Transverse colon (tissue), 4 donors: Measurements from ENCODE around the gene PRUNE1. TPM values are rescaled to one million over a fixed set of nuclear protein-coding genes. Genes with fewer than 3 reads are reported as not detected.

ENCODE experiments used
- DNase-seq: peaks from one replicate; pipeline ENCODE4 v3.0.0-alpha.2; 2019
- H3K27ac ChIP-seq, 4 donors: fragments of 200-600 bp; sonication (generic); 2 replicates each; pipeline ENCODE4 v1.5.1; 2016 to 2018; ENCODE audit warnings: inconsistent platforms in 4 of 4
- H3K27me3 ChIP-seq: fragments of 200-600 bp; sonication (generic); 2 replicates; pipeline ENCODE4 v1.5.1; 2017; ENCODE audit warnings: inconsistent platforms
- H3K36me3 ChIP-seq, 4 donors: fragments of 200-600 bp; sonication (generic); 2 replicates each; pipeline ENCODE4 v1.5.1; 2017 to 2019; ENCODE audit warnings: inconsistent platforms in 4 of 4
- H3K4me1 ChIP-seq, 4 donors: fragments of 200-600 bp; sonication (generic); 2 replicates each; pipeline ENCODE4 v1.5.1; 2017 to 2020; ENCODE audit warnings: inconsistent platforms in 4 of 4
- H3K4me3 ChIP-seq, 4 donors: fragments of 200-600 bp; sonication (generic); 1 replicate in 1 of 4; 2 replicates in 3 of 4; pipeline versions ENCODE4 v1.5.1 to v1.6.1; 2017 to 2019; ENCODE audit warnings: inconsistent platforms in 4 of 4
- H3K9me3 ChIP-seq, 2 donors: fragments of 200-600 bp; sonication (generic); 2 replicates each; pipeline ENCODE4 v1.5.1; 2017 to 2019; ENCODE audit warnings: inconsistent platforms in 2 of 2
- EP300 ChIP-seq: sonication (generic); formaldehyde crosslinking; IDR thresholded peaks from one replicate; pipeline ENCODE4 v1.6.1; 2017; ENCODE audit warnings: antibody characterized with exemption, low read depth
- POLR2A ChIP-seq: fragments of 450-650 bp; IDR thresholded peaks from one replicate; pipeline ENCODE4 v1.6.1; 2016; ENCODE audit warnings: antibody characterized with exemption, mild to moderate bottlenecking, moderate library complexity
- POLR2AphosphoS5 ChIP-seq, 3 donors: sonication (generic); formaldehyde crosslinking; IDR thresholded peaks; one replicate each; pipeline ENCODE4 v1.6.1; 2016; ENCODE audit warnings: antibody characterized with exemption in 3 of 3
- WGBS, 2 donors: methylation state at CpG; one replicate each; pipeline ENCODE4 v1.1.5; 2018; ENCODE audit warnings: low coverage in 1 of 2; 5-methylcytosine and 5-hydroxymethylcytosine counted together
- in situ Hi-C, 4 donors: fragments of 200-750 bp; cut with MboI; loops; one replicate each; pipeline versions ENCODE4 v1.15.0 to v1.15.1; 2017; ENCODE audit warnings: low sequenced_read_pairs in 3 of 4, low pct_ligation_motif_present in 1 of 4, low pct_unique_long_range_greater_than_20kb in 1 of 4
- intact Hi-C: fragments of 100-400 bp; cut with DNase I; formaldehyde crosslinking; loops from one replicate; pipeline ENCODE4 v1.15.1; 2023; ENCODE audit warnings: low total_unique reads
- total RNA-seq, 4 donors: library from RNA; depleted of rRNA; stranded (reverse); fragments of >200 nt; gene quantifications; one replicate each; pipeline ENCODE4 v1.1.0, GENCODE V29; 2016
- TF ChIP-seq, protein P1 (sequence below), 5 experiments: fragments of 200-600 bp in 3 of 5; fragments of 450-650 bp in 2 of 5; sonication (generic) in 3 of 5; IDR thresholded peaks; 1 replicate in 2 of 5; 2 replicates in 3 of 5; pipeline ENCODE4 v1.5.1; 2016 to 2017; ENCODE audit warnings: antibody characterized with exemption in 5 of 5, inconsistent platforms in 3 of 5, mild to moderate bottlenecking in 2 of 5, moderate library complexity in 1 of 5

Gene PRUNE1
- total RNA-seq, 4 donors from 2014 or later: 9.0 to 80.4 (median 26.8) TPM

- peaks cover 0 to 52% (median 26%) of the 10 kb centered on the region in 4 donors for H3K36me3 ChIP-seq
Measured at GRCh38 chr1:150967936-150968335, 40.3 kb upstream of the PRUNE1 start.

DNA sequence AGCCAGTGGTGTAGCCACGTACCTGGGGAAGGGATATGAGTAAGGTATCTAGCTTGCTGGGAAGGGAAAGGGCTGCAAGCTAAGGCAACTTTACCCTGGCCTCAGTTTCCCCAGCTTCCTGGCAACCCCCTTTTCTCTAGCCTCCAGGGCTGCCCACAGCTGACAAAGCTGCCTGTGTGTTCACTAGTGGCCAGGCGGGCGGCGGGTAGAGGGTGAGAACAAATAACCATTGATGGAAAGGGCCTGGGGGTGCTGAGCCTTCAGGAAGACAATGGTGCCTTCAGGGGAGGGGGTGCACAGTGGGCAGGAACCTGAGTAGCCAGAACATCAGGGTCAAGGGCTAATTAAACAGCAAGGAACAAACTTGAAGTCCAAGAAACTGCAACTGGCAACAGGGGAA is 39.8 kb upstream of the PRUNE1 start:
- peaks cover 0 to 52% (median 26%) of the 10 kb centered on the region in 4 donors for H3K36me3 ChIP-seq
- in situ Hi-C loops: no loop called here
- no peak for DNase-seq

More at GRCh38 chr1:150967936-150968335, 40.3 kb upstream of the PRUNE1 start:
- 92% methylated on average over 13 of the region's 13 CpGs; no CpG with 5 or more reads in 1 of the 2 donors for WGBS, 2 donors
- no peaks in the 10 kb centered on the region for H3K27me3 ChIP-seq
- DNase-seq: no peak
- no peak overlapping the region for H3K4me3 ChIP-seq
- H3K9me3 ChIP-seq: no peaks in the 10 kb centered on the region
- intact Hi-C loops (no loop called here), in situ Hi-C loops (no loop called here)
- no peak overlapping the region for H3K27ac ChIP-seq
- peaks cover 23 to 29% (median 28%) of the 10 kb centered on the region in 4 donors for H3K4me1 ChIP-seq
- TF ChIP-seq, protein P1, sequence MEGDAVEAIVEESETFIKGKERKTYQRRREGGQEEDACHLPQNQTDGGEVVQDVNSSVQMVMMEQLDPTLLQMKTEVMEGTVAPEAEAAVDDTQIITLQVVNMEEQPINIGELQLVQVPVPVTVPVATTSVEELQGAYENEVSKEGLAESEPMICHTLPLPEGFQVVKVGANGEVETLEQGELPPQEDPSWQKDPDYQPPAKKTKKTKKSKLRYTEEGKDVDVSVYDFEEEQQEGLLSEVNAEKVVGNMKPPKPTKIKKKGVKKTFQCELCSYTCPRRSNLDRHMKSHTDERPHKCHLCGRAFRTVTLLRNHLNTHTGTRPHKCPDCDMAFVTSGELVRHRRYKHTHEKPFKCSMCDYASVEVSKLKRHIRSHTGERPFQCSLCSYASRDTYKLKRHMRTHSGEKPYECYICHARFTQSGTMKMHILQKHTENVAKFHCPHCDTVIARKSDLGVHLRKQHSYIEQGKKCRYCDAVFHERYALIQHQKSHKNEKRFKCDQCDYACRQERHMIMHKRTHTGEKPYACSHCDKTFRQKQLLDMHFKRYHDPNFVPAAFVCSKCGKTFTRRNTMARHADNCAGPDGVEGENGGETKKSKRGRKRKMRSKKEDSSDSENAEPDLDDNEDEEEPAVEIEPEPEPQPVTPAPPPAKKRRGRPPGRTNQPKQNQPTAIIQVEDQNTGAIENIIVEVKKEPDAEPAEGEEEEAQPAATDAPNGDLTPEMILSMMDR (IDR thresholded peaks at IDR 0.05): no peak
- TF ChIP-seq POLR2AphosphoS5 (IDR thresholded peaks at IDR 0.05): no peak
- no peak for TF ChIP-seq POLR2A
- TF ChIP-seq EP300: no peak

GRCh38 chr1:150969626-150970025 is 38.6 kb upstream of the PRUNE1 start:
- no peaks in the 10 kb centered on the region for H3K27me3 ChIP-seq
- no peaks in the 10 kb centered on the region for H3K9me3 ChIP-seq
- in situ Hi-C loops: no loop called here
- no peak overlapping the region for H3K4me3 ChIP-seq
- DNase-seq: no peak
- H3K27ac ChIP-seq: no peak overlapping the region
- H3K4me1 ChIP-seq: peaks cover 23 to 37% (median 35%) of the 10 kb centered on the region in 4 donors
- H3K36me3 ChIP-seq: peaks cover 0 to 42% (median 21%) of the 10 kb centered on the region in 4 donors
- intact Hi-C loops: no loop called here
- 74 to 100% methylated on average over 1 to 3 of the region's 3 CpGs for WGBS, 2 donors
- TF ChIP-seq, protein P1 (IDR thresholded peaks at IDR 0.05): no peak
- TF ChIP-seq POLR2A (no peak), POLR2AphosphoS5 (IDR thresholded peaks at IDR 0.05) (no peak), EP300 (no peak)

More for the DNA sequence above, 39.8 kb upstream of the PRUNE1 start:
- H3K9me3 ChIP-seq: no peaks in the 10 kb centered on the region
- 94% methylated on average over 4 of the region's 4 CpGs; no CpG with 5 or more reads in 1 of the 2 donors for WGBS, 2 donors
- H3K4me1 ChIP-seq: peaks cover 23 to 35% (median 33%) of the 10 kb centered on the region in 4 donors
- no peaks in the 10 kb centered on the region for H3K27me3 ChIP-seq
- intact Hi-C loops: no loop called here
- no peak overlapping the region for H3K4me3 ChIP-seq
- no peak overlapping the region for H3K27ac ChIP-seq
- TF ChIP-seq POLR2AphosphoS5 (IDR thresholded peaks at IDR 0.05) (no peak), EP300 (no peak), POLR2A (no peak)
- TF ChIP-seq, protein P1 (IDR thresholded peaks at IDR 0.05): no peak

DNA sequence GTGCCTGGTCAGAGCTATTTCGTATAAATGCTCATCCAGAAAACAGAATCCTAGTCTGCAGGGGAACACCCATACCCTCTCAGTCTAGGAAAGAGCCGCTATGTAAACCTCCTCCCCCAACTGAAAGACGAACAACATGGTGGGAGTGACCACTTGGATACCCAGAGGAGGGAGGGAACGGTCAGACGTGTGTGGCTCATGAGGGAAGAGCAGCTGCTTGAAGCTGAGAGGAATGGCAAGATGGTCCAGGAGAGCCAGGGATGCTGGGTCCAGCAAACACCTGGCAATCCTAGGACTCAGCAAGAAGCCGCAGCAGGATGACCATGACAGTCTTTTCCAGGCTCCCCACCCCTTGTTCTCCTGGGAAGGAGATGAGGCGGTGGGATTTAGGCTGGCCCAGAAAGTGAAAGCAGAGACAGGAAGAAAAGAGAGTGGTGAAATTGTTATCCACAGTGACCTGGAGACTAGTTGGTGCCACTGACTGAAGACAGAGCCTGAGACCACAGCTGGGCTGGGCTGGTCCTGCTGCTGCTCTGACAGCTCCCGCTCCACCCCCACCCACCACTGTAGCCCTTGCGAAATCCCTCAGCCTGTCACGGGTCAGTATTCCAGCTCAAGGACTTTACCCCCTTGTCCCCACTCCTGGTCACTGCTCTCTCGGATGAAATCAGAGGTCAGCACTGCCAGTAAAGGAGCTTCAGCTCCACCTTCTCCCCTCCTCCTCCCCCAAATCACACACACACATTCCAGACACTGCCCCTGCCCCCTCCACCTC is 37.3 kb upstream of the PRUNE1 start:
- in situ Hi-C loops: no loop called here
- H3K4me3 ChIP-seq: peak overlapping the region in 1 of 4 donors; percentile 94

More for the DNA sequence above, 37.3 kb upstream of the PRUNE1 start:
- Histone ChIP-seq H3K27me3 (no peaks in the 10 kb centered on the region), H3K36me3 (peaks cover 0 to 28% (median 15%) of the 10 kb centered on the region in 4 donors), H3K27ac (peak overlapping the region; percentile 92 to 98 (median 96)), H3K4me1 (peaks cover 23 to 42% (median 38%) of the 10 kb centered on the region in 4 donors), H3K9me3 (no peaks in the 10 kb centered on the region)
- DNase-seq: peak; percentile 80
- WGBS, 2 donors: 54 to 58% methylated on average over 5 to 11 of the region's 11 CpGs
- intact Hi-C loops: no loop called here
- TF ChIP-seq, protein P1 (IDR thresholded peaks at IDR 0.05): no peak
- TF ChIP-seq POLR2AphosphoS5 (IDR thresholded peaks at IDR 0.05) (peak in 2 of 3 donors; percentile 12 to 61), POLR2A (peak; percentile 18)
